HG02571 (cell line): ENCODE measurements around the gene TFAP2A.

ENCODE experiments used
- ATAC-seq: cut with Tn5 transposase; IDR thresholded peaks from one replicate; pipeline ENCODE4 v1.9.1; 2021; ENCODE audit warnings: mild to moderate bottlenecking, moderate library complexity; ENCODE audit not compliant: unreplicated experiment

The TFAP2A gene

DNA sequence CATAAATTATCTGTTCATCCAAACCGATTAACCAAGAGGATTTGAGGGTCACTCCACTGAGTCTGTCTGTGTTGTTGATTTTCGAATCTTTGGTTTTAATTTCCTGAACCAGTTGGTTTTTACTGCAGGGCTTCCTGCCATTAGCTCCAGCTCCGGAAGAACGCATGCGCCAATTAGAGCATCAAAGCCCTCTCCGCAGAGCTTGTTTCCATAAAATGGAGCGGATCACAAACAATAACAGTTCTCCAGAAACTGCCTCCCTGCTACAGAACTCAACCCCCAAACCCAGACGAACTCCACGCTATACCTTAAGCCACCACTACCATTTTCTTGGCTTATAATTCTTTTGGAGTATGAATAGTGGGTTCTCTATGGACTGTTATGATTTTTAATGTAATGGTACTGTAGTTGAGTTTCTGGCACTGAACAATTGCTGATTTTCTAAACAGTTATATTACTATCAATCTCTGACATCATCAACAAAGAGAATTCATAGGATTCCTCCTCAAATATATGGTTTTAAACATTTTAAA is 13.8 kb downstream of the TFAP2A start:
- ATAC-seq, result no peak

DNA sequence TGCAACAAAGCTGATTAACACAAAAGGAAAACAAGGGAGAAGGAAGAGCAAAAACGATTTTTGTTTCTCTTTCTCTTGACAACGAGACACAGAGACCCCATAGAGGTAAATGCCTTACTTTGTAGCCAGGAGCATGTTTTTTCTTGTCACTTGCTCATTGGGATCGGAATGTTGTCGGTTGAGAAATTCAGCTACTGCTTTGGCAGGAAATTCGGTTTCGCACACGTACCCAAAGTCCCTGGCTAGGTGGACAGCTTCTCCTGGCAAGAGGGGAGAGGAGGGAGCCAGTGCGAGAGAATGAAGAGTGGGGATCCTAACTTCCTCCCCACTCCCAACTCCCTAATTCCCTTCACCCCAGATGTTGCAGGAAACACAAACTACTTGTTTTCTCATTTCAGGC is 14.5 kb downstream of the TFAP2A start:
- ATAC-seq, result no peak

DNA sequence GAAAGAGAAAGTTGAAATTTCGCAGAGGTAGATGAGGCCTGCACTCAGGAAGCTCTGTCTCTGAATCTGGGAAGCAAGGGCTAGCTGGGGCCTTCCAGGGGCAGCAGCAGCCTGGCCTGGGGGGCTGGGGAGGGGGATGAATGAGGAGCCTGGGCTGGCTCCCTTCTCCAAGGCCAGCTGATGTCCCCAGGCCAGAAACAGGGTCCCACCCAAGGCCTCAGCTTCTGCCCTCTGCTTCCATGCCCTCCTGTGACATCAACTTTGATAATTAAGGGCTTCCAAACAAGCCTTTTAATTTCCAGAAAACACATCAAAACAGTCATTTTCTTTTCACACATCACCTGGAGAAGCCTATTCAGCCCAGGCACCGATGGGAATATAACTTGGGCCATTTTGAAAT is 15.4 kb downstream of the TFAP2A start:
- ATAC-seq, result no peak

DNA sequence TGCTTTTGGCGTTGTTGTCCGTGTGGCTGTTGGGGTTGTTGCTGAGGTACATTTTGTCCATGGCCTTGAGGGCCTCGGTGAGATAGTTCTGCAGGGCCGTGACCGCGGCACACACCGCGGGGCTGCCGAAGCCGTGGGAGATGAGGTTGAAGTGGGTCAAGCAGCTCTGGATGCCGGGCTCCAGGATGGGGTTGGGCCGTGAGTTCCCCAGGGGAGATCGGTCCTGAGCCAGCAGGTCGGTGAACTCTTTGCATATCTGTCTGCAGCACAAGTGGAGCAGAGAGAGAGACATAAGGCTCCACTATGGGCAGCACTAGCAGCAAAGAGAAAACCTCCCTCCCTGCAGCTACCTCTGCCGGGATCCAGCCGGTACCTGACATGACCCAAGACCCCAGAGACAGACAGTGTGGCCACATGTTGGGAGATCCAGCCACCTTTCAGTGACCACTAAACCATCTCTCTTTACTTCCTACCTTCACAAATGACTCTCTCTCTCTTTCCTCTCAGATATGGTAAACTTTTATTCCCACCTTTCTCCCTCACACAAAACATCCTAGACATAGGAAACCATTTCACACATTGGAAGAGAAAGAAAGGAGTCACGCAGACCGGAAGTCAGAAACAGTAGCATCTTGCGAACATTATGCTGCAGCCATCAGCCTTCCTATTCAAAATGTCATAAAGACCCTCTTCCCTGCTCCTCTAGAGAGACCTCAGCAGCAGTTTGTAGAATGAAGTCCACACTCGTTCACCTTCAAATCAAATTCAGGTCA is 16.2 kb downstream of the TFAP2A start:
- no peak for ATAC-seq

DNA sequence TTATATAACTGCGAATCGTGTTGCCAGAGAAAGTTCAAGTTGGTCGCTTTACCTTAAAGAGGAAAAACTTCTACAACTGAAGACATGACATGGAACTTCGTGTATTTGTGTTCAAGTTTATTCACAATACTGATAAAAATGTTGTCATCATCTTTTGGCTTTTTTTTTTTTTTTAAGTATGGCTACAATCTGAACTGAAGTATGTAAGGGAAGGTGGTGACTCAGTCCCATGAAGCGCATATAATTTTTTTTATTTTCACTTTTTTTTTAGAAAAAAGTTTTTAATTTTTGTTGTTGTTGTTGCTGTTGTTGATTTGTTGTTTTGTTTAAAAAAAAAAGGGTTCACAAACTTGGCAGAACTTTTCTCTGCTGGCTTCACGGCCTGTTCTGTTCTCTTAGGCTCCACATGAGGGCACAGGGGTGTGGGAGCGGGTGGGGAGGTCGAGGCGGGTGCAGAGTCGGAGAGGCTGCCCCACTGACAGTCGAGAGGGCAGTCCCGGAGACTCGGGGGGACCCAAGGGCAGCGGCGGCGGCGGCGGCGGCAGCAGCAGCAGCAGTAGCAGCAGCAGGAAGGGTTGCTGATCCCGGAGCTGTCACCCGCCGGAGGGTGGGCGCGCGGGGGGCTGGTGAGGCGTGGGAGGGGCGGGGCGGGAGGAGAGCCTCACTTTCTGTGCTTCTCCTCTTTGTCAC is 17.0 kb downstream of the TFAP2A start:
- no peak for ATAC-seq

DNA sequence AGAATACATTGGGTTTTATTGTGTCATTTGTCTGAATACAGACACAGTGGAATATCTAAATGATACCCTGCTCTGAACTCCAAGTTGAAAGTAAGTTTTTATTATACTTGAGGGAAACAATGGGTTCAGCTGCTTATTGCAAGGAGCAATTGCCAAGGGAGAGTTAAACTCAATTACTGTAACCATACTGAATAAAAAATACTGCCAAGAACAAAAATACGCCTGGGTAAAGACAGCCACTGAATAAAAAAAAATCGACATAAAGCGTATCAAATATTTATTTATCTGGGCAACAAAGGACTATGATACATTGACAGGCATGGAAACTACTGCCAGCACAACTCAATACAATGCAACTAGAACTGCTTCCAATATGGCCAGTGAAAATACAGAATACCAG is 18.1 kb downstream of the TFAP2A start:
- ATAC-seq, result no peak

DNA sequence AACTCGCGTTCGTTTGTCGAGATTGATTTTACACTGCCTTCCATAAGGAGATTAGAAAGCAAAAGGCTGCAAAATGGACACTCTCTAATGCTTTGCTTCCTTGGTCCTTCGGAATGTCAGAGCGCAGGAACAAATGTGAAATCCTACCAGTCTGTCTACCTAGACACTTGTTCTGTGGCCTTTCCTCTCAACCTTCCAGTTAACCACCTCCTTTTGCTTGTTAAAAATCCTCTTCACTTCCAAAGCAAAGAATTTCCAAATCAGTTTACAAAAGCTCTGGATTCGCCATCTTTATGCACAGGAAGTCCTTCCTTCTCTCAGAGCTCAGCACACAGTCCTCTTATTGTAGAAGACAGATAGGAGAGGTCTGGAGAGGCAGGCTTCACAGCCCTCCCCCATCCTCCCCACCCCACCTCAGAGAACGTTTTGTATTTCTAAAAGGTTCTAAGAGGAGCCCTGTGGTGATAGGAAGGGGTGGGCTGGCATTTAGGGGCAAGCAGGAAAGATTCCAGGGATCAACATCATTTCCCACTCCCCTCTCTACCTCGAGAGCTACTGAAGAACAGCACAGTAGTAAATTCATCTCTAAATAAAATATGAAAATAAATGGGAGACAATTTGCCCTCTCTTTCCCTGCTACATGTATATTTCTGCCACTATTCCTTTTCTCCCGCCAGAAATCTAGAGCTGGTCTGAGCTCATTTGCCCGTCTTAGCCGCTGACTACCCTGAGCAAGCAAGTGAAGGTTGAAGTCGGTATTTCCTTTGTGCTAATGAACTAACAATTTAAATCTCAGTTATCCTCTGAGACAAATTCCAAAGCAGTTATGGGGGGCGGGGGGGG is 18.9 kb downstream of the TFAP2A start:
- no peak for ATAC-seq

DNA sequence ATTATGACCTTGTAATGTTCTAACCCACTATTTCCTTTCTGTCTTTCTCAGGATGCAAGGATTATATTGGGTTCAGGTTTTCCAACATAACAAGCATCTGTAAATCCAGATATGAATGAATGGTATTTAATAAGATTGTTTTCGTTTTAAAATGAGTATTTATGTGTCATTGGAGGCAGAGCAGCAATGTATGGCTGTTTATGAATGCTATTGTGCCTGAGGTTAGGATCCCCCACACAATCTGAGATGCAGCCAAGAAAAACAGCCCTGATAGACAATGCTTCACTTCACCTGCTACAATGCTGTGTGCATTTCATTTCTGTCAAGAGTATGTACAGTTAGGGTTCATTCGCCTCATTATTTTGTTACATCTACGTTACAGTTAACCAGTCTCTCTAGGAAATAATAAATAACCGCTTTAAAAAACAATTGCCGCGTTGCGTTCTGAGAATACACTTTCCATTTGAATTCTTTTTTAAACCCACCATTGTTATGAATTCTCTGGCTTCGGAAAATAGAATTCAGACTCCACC is 19.6 kb downstream of the TFAP2A start:
- ATAC-seq, result no peak

DNA sequence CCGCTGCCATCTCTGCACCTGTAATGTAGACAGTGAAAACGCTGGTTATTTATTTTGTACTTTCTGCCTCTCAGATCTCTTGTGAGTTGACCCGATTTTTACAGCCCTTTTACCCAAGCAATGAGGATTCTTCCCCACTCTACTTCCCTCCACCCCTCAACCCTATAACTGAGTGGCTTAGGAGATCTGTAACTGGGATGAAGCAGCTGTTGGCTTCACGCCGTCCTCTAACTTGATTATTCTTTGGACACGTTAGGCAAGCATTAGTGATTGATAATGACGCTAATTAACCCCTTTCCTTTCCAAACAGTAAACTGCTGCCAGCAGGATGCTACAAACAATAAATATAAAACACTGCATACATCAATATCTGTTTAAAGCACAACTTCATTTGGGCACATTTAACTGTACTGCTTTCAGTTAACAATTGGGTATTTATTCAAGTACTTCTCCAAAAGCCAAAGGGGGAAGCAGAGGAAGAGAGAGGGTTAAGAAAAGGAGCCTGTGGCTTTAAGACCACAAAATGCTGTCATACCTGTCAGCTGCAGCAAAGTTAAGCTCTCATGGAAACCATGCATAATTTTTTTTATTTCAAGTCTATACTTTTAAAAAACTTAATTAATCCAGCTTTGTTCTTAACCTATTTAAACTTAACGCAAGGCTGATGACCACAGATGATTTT is 21.2 kb downstream of the TFAP2A start:
- ATAC-seq, result no peak

DNA sequence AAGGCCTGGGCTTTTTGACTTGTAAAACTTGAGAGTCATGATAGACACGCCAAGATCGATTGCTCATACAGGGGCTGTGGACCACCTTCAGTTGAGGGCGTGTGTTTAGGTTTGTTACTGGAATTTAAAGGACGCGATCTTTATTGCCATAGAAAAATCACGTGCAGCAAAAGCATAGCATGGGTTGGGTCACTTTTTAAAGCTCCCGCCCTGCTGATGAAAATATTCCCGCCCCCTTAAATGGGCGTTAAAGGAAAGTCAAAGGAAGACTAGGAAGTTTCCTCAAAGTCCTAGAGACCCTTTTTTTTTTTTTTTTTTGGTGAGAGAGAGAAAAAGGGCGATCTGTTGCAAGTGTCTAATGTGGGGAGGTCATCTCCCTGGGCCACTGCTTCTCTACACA is 23.1 kb downstream of the TFAP2A start:
- no peak for ATAC-seq

DNA sequence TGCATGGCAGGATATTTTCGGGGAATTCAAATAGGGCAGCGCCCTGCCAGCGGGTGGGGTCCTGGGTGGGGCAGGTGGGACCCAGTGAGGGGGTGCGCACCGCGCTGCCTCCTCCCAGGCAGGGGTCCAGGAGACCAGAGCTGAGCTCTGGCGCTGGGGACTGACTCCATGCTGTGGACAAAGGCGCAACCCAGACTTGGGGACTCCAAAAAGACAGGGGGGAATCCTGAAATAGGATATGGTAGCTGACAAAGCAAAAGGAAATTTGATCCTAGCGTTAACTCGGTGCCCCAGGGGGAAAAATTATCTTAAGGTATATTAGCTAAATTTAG is 23.6 kb downstream of the TFAP2A start:
- ATAC-seq, result no peak

DNA sequence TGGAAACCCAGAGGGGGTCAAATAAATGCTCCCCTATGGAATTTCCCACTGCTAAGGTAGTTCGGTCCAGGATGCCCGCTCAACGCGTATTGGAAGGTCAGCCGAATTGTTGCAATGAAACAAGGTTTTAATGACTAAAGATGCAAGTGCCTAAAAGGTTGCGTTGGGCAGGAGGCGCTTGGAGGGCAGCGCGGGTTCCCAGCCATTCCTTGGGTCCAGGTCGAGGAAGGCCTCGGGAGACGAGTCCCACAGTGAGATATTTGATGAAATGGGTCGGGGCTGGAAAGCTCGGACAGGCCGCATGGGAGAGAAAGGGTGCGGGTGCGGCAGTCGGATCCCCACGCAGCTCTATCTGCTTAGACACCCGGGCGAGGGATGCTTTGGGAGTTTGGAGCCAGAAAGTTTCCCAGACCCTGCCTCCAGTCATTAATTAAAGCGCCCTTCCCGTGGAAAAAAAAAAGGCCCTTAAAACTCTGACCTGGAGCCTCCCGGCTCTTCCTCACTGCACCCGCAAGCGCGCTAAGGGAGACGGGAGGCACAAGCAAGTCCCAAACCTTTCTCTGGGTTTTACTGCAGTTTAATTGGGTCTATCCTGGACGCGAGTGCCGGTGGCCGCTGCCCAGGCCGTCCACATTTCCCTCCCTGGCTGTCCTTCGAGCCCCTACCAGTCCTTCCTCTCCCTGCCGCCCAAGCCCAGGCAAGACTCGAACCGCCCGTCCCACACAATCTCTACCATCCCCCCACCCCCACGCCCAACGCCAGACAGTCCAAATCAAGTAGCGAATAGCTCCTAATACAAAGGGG is 24.2 kb downstream of the TFAP2A start:
- no peak for ATAC-seq

DNA sequence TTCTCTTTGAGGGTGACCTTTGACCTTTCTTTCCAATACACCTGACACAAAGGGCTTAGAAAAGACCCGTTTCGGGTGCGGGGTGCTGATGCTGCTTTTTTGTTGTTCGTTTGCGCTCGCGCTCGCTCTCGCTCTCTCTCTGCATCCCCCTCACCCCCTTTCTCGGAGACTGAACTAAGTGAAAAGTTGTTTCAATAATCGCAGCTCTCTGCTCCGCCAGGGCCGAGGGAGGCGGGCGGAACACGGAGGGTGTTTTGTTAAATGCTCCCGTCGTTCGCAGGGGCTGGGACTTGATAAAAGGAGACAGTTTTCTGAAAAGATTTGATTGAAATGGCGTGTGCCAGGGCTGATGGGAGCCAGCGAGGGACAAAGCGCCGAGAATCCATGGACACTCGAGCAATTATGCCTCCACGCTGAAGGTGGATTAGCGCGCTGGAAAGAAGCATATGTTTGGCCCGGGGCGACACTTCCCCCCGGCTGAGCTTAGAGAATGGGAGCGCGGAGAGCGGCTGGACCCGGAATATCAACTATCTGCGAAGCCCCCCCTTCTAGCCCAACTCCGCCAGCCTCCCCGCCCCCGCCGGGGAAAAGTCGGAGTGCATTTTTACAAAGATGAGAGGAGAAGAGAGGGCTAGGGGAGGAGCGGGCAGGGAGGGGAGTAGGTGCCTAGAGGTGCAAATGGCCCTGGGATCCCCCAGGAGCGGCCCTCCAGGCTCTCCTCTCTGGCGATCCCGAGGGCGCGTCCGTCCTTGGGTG is 25.0 kb downstream of the TFAP2A start:
- ATAC-seq, result no peak

DNA sequence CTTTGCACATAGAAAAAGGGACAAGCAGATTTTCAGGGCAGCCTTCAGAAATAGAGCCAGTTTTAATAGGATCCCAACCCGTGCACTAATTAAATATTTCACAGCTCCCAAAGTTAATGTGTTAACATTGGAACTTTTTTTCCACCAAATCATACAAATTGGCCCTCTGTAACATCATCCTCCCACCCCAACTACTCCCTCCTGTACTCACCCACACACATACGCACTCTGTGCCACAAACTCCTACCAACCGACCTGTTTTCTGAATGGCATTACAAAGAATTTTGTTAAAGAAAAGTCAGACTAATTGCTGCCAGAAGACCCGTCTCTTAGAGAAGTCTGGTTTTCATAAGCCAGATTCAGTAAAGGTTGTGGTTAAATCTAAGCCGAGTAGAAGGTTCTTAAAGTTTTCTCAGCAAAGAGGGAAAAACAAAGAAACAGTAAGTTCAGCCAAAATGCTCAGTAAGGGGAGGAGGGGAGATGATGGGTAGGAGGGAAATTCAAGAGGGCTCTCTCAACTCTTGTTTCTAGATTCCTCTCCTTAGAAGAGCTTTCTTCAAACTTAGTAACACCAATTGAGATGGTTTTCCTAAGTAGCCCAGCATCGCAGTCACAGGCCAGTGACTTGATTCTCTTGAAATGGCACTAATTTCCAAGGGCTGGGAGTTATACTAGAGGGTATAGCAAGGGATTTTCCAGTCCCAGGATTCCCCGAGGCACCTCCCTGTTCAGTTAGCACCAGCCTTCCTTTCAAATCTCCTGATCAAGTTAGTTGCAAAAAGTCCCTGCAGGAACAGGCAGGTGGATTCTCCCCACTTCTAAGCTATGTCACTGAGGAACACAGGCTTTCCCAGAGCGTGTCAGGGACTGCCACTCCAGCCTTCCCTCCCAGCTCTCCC is 27.9 kb downstream of the TFAP2A start:
- no peak for ATAC-seq

DNA sequence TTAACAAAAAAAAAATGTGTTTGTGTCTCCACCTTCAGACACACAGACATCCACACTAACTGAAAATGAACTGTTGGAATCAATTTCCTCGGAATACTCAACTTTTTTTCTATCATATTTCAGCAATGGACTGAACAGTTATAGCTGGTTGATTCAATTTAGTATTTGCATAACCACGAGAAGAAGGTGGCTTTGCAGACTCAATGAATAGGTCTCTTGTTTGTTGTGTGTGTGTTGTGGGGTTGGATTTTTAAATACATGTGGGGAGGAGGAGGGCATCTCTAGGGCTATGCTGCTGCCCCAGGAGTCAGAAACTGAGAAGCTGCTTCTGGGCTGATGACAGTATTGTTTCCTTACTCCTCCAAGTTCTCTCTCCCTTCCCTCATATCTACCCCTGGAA is 28.7 kb downstream of the TFAP2A start:
- ATAC-seq, result no peak

DNA sequence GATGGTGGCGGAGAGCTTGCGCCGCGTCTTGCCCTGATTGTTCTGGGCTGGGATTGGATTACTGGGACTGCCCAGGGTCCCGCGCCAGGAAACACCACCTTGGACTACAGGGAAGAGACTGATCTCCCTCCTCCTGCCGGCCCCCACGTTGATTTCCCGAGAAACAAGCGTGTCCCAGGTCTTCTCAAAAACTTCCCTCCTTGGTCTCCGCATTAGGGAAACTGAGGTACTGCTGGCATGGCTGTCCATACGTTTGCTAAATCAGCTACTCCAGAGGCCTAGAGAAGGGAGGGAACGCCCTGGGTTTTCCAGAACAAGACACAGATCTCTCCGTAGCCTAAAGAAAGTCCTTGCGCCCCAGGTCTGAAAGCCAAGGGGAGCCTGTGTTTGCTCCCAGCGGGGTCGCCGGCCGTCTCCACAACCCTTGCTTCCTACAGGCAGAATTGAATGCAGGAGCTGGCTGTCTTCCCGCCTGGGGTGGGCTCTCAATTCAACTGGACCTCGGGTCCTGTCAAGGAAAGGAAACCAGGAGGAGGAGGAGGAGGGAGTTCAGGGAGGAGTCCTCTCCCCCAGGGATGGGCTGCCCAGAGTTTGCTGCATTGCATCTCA is 29.2 kb downstream of the TFAP2A start:
- no peak for ATAC-seq

DNA sequence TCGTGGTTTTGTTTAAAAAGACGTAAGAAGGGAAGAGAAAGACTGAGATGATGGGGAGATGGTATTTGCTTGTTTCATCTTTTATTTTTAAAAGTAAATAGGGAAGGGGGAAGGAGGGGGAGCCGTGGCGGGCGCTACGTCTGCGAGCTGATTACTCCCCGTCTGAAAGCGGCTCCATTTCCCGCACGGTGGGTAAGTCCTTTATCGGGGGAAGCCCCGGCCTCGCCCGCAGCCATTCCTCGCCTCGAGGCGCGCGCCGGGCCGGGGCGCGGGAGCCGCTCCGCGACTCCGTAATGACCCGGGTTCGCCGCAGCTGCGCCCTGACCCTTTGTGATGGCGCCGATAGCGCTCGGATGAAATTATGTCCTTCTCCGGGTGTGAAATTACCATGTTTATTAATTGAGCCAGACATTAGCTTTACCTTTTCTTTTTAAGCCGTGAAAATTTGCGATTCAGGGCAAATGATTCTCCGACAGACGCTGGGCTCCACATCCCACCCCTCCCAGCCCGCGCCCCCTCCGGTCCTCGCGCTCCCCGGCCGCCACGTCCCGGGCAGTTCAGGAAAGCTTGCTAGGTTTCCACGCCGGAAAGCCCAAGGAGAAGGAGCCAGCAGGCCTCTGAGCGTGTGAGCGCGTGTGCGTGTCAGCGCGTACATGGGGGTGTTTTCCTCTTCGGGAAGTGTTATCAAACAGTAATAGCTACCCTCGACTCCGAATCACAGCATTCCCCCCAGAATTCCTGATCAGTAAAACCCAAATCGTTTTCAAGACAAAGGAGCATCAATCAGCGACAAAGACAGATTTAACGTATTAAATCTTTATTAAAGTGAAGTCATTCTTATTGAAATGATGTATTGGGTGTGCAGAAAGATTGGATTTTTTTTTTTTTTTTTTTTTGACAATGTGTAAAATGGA is 30.0 kb downstream of the TFAP2A start:
- no peak for ATAC-seq
